ENCODE results near the gene PHACTR1. TPM values are rescaled to one million over a fixed set of nuclear protein-coding genes. Genes with fewer than 3 reads are reported as not detected.

Gene PHACTR1
- polyA plus RNA-seq, 3 donors, result 6.1 to 26.9 (median 7.6) TPM

- Mint-ChIP-seq H3K36me3 (no peaks in the 10 kb centered on the region), H3K27me3 (ENCODE audit: low read depth in 3 of 3) (peaks cover 0 to 3% (median 0%) of the 10 kb centered on the region in 3 donors), H3K4me3 (no peak overlapping the region), H3K27ac (no peak overlapping the region), H3K9me3 (peaks cover 7 to 15% (median 11%) of the 10 kb centered on the region in 7 donors), H3K4me1 (no peaks in the 10 kb centered on the region)
- H3K27me3 ChIP-seq (ENCODE audit: control insufficient read depth in 2 of 2, insufficient read depth in 2 of 2, low read length in 2 of 2), result no peaks in the 10 kb centered on the region
- intact Hi-C loops (cut with micrococcal nuclease), result no loop called here
- no peaks in the 10 kb centered on the region for H3K79me2 ChIP-seq (ENCODE audit: insufficient read depth, low read length)
- TF ChIP-seq, protein P1, sequence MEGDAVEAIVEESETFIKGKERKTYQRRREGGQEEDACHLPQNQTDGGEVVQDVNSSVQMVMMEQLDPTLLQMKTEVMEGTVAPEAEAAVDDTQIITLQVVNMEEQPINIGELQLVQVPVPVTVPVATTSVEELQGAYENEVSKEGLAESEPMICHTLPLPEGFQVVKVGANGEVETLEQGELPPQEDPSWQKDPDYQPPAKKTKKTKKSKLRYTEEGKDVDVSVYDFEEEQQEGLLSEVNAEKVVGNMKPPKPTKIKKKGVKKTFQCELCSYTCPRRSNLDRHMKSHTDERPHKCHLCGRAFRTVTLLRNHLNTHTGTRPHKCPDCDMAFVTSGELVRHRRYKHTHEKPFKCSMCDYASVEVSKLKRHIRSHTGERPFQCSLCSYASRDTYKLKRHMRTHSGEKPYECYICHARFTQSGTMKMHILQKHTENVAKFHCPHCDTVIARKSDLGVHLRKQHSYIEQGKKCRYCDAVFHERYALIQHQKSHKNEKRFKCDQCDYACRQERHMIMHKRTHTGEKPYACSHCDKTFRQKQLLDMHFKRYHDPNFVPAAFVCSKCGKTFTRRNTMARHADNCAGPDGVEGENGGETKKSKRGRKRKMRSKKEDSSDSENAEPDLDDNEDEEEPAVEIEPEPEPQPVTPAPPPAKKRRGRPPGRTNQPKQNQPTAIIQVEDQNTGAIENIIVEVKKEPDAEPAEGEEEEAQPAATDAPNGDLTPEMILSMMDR (IDR thresholded peaks at IDR 0.05), result no peak
- 100% methylated on average over 1 of the region's 2 CpGs for WGBS (ENCODE audit: insufficient coverage)
- H2AFZ ChIP-seq (ENCODE audit: insufficient read depth, low read depth, low read length, poor library complexity, severe bottlenecking), result no peak overlapping the region
- no peaks in the 10 kb centered on the region for H3K36me3 ChIP-seq (replicated peaks in 1 of 2; ENCODE audit: control insufficient read depth in 1 of 2, insufficient read depth in 2 of 2, low read length in 2 of 2)
- H3K9me3 ChIP-seq (replicated peaks in 1 of 2; ENCODE audit: control insufficient read depth in 1 of 2, insufficient read depth in 1 of 2, low read length in 2 of 2), result peaks cover 7 to 8% of the 10 kb centered on the region in 2 donors
- no peak for DNase-seq
- no peak overlapping the region for H3K4me2 ChIP-seq (replicated peaks; ENCODE audit: extremely low read depth, low read length, poor library complexity, severe bottlenecking)
- H3K9ac ChIP-seq (ENCODE audit: insufficient read depth, low read length, poor library complexity, severe bottlenecking), result no peak overlapping the region
- H3K4me1 ChIP-seq (ENCODE audit: control insufficient read depth in 1 of 2, insufficient read depth in 2 of 2, low read length in 2 of 2), result no peaks in the 10 kb centered on the region
- H4K20me1 ChIP-seq (ENCODE audit: insufficient read depth, low read length), result no peaks in the 10 kb centered on the region
- no peak overlapping the region for H3K27ac ChIP-seq (ENCODE audit: low read depth in 1 of 2, low read length in 2 of 2)
- no peak overlapping the region for H3K4me3 ChIP-seq (replicated peaks in 1 of 3; ENCODE audit: low read depth in 2 of 3, low read length in 3 of 3)
Measured at GRCh38 chr6:12836009-12836408, 119.4 kb downstream of the PHACTR1 start.

DNA sequence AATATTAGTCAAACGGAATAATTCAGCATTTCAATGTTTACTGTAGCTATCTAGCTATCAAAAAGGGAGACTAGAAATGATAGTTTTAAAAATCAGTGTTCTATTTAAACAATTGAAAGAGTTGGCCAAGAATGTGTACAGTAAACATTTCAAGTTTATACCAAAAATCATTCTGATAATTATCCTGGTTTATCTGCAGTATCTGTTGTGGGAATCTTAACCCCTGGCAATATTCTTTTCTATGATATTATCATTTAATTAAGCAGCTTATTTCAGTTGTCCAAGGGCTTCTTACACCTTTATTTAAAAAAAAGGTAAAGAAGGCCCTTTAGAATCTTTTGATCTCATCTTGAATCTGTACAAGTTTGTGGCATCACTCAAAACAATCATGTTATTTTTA lies 125.1 kb downstream of the PHACTR1 start:
- Histone ChIP-seq H2AFZ (ENCODE audit: insufficient read depth, low read depth, low read length, poor library complexity, severe bottlenecking) (no peak overlapping the region), H4K20me1 (ENCODE audit: insufficient read depth, low read length) (no peaks in the 10 kb centered on the region), H3K4me3 (replicated peaks in 1 of 3; ENCODE audit: low read depth in 2 of 3, low read length in 3 of 3) (no peak overlapping the region), H3K9ac (ENCODE audit: insufficient read depth, low read length, poor library complexity, severe bottlenecking) (no peak overlapping the region), H3K9me3 (replicated peaks in 1 of 2; ENCODE audit: control insufficient read depth in 1 of 2, insufficient read depth in 1 of 2, low read length in 2 of 2) (peaks cover 7 to 8% of the 10 kb centered on the region in 2 donors), H3K36me3 (replicated peaks in 1 of 2; ENCODE audit: control insufficient read depth in 1 of 2, insufficient read depth in 2 of 2, low read length in 2 of 2) (no peaks in the 10 kb centered on the region), H3K4me2 (replicated peaks; ENCODE audit: extremely low read depth, low read length, poor library complexity, severe bottlenecking) (no peak overlapping the region), H3K27me3 (ENCODE audit: control insufficient read depth in 2 of 2, insufficient read depth in 2 of 2, low read length in 2 of 2) (no peaks in the 10 kb centered on the region), H3K4me1 (ENCODE audit: control insufficient read depth in 1 of 2, insufficient read depth in 2 of 2, low read length in 2 of 2) (no peaks in the 10 kb centered on the region), H3K79me2 (ENCODE audit: insufficient read depth, low read length) (no peaks in the 10 kb centered on the region), H3K27ac (ENCODE audit: low read depth in 1 of 2, low read length in 2 of 2) (no peak overlapping the region)
- WGBS (ENCODE audit: insufficient coverage), result no CpG with 5 or more reads among the region's 1 CpG
- Mint-ChIP-seq H3K27me3 (ENCODE audit: low read depth in 3 of 3) (no peaks in the 10 kb centered on the region), H3K4me3 (no peak overlapping the region), H3K4me1 (no peaks in the 10 kb centered on the region), H3K27ac (no peak overlapping the region), H3K36me3 (no peaks in the 10 kb centered on the region), H3K9me3 (peaks cover 7 to 13% (median 11%) of the 10 kb centered on the region in 7 donors)
- DNase-seq, result no peak
- intact Hi-C loops (cut with micrococcal nuclease), result no loop called here
- TF ChIP-seq, protein P1 (IDR thresholded peaks at IDR 0.05), result no peak

Measured in CD14-positive monocyte (primary cell).